Liver (tissue), 3 donors: Measurements from ENCODE around the gene PHYKPL.

Experiments used
- EGR1 ChIP-seq, 2 donors: IDR thresholded peaks; 2 replicates each; pipeline ENCODE4 v1.6.1; 2016 to 2018; ENCODE audit warnings: antibody characterized with exemption in 2 of 2, low read depth in 2 of 2
- GABPA ChIP-seq, 2 donors: IDR thresholded peaks in 1 of 2; conservative IDR thresholded peaks in 1 of 2; 2 replicates each; pipeline ENCODE4 v1.6.1; 2016; ENCODE audit warnings: antibody characterized with exemption in 2 of 2, mild to moderate bottlenecking in 1 of 2, moderate library complexity in 1 of 2
- JUND ChIP-seq, 2 donors: IDR thresholded peaks; 2 replicates each; pipeline ENCODE4 v1.6.1; 2016; ENCODE audit warnings: antibody characterized with exemption in 2 of 2
- TF ChIP-seq, protein P1 (sequence below): fragments of 150-350 bp; IDR thresholded peaks from 2 replicates; pipeline ENCODE4 v1.5.1; 2017; ENCODE audit warnings: improper control_type of control experiment, low read depth, low read length; ENCODE audit not compliant: missing input control
- TF ChIP-seq, protein P2 (sequence below): IDR thresholded peaks from 2 replicates; pipeline ENCODE4 v1.6.1; 2016; ENCODE audit warnings: antibody characterized with exemption
- TF ChIP-seq, protein P3 (sequence below): IDR thresholded peaks from 2 replicates; pipeline ENCODE4 v1.6.1; 2016; ENCODE audit warnings: antibody characterized with exemption, mild to moderate bottlenecking
- TF ChIP-seq, protein P4 (sequence below): IDR thresholded peaks from 2 replicates; pipeline ENCODE4 v1.6.1; 2016; ENCODE audit warnings: antibody characterized with exemption
- TF ChIP-seq, protein P5 (sequence below): IDR thresholded peaks from 2 replicates; pipeline ENCODE4 v1.6.1; 2016; ENCODE audit warnings: antibody characterized with exemption
- donor health status: healthy.
- donor health status: healthy.

DNA sequence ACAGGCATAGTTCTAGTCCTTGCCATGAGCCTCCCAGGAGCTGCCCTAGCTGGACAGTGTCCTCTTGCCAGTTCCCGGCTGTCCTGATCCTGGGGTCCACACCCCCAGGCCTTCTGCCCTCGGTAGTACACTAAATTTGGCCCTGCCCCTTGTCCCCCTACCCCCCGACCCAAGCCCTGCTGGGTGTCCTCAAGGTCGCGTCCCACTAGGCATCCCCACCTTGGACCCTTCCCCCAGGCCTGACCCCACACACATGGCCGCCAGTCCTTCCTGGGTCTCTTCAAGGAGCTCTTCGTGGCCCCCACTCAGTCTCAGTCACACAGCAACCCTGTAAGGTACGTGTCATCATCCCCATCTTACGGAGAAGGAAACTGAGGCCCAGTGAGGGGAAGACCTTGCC lies 40.0 kb upstream of the PHYKPL start:
- TF ChIP-seq, protein P1, sequence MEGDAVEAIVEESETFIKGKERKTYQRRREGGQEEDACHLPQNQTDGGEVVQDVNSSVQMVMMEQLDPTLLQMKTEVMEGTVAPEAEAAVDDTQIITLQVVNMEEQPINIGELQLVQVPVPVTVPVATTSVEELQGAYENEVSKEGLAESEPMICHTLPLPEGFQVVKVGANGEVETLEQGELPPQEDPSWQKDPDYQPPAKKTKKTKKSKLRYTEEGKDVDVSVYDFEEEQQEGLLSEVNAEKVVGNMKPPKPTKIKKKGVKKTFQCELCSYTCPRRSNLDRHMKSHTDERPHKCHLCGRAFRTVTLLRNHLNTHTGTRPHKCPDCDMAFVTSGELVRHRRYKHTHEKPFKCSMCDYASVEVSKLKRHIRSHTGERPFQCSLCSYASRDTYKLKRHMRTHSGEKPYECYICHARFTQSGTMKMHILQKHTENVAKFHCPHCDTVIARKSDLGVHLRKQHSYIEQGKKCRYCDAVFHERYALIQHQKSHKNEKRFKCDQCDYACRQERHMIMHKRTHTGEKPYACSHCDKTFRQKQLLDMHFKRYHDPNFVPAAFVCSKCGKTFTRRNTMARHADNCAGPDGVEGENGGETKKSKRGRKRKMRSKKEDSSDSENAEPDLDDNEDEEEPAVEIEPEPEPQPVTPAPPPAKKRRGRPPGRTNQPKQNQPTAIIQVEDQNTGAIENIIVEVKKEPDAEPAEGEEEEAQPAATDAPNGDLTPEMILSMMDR: no peak
- TF ChIP-seq GABPA (IDR thresholded peaks at IDR 0.05 in 1 of 2, conservative IDR thresholded peaks at IDR 0.05 in 1 of 2) (no peak), JUND (IDR thresholded peaks at IDR 0.05) (no peak), EGR1 (IDR thresholded peaks at IDR 0.05; ENCODE audit: low read depth in 2 of 2) (no peak)
- TF ChIP-seq, protein P2, sequence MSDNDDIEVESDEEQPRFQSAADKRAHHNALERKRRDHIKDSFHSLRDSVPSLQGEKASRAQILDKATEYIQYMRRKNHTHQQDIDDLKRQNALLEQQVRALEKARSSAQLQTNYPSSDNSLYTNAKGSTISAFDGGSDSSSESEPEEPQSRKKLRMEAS: no peak
- TF ChIP-seq, protein P3, sequence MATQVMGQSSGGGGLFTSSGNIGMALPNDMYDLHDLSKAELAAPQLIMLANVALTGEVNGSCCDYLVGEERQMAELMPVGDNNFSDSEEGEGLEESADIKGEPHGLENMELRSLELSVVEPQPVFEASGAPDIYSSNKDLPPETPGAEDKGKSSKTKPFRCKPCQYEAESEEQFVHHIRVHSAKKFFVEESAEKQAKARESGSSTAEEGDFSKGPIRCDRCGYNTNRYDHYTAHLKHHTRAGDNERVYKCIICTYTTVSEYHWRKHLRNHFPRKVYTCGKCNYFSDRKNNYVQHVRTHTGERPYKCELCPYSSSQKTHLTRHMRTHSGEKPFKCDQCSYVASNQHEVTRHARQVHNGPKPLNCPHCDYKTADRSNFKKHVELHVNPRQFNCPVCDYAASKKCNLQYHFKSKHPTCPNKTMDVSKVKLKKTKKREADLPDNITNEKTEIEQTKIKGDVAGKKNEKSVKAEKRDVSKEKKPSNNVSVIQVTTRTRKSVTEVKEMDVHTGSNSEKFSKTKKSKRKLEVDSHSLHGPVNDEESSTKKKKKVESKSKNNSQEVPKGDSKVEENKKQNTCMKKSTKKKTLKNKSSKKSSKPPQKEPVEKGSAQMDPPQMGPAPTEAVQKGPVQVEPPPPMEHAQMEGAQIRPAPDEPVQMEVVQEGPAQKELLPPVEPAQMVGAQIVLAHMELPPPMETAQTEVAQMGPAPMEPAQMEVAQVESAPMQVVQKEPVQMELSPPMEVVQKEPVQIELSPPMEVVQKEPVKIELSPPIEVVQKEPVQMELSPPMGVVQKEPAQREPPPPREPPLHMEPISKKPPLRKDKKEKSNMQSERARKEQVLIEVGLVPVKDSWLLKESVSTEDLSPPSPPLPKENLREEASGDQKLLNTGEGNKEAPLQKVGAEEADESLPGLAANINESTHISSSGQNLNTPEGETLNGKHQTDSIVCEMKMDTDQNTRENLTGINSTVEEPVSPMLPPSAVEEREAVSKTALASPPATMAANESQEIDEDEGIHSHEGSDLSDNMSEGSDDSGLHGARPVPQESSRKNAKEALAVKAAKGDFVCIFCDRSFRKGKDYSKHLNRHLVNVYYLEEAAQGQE: no peak
- TF ChIP-seq, protein P4, sequence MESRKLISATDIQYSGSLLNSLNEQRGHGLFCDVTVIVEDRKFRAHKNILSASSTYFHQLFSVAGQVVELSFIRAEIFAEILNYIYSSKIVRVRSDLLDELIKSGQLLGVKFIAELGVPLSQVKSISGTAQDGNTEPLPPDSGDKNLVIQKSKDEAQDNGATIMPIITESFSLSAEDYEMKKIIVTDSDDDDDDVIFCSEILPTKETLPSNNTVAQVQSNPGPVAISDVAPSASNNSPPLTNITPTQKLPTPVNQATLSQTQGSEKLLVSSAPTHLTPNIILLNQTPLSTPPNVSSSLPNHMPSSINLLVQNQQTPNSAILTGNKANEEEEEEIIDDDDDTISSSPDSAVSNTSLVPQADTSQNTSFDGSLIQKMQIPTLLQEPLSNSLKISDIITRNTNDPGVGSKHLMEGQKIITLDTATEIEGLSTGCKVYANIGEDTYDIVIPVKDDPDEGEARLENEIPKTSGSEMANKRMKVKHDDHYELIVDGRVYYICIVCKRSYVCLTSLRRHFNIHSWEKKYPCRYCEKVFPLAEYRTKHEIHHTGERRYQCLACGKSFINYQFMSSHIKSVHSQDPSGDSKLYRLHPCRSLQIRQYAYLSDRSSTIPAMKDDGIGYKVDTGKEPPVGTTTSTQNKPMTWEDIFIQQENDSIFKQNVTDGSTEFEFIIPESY: no peak
- TF ChIP-seq, protein P5, sequence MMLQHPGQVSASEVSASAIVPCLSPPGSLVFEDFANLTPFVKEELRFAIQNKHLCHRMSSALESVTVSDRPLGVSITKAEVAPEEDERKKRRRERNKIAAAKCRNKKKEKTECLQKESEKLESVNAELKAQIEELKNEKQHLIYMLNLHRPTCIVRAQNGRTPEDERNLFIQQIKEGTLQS: no peak
